LNCAP (cell line): Measurements from ENCODE around the gene PLXNB2.

Experiments
- TF ChIP-seq, protein P1 (sequence below): fragments of 450-650 bp; IDR thresholded peaks from 2 replicates; pipeline ENCODE4 v1.5.1; 2017; ENCODE audit warnings: mild to moderate bottlenecking

The PLXNB2 gene

DNA sequence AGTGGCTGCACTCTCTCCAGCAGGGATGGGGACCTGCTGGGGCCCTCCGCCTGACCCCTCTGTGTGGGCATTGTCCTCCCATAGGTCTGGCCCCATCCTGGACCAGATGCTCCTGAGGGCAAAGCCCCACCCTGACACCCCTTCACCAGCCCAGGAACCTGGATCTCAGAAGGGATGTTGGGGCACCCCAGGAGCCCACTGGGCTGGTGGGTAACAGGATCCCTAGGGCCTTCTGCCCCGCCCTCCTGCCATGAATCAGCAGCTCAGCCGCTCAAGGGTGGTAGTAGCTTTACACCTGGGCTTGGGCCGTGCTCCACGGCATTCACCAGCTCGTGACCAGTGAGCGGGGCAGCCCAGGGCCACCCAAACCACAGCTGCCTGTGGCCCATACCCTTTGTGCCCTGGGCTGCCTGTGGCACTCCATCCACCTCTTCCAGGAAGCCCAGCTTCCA, 45.0 kb downstream of the PLXNB2 start:
- TF ChIP-seq, protein P1, sequence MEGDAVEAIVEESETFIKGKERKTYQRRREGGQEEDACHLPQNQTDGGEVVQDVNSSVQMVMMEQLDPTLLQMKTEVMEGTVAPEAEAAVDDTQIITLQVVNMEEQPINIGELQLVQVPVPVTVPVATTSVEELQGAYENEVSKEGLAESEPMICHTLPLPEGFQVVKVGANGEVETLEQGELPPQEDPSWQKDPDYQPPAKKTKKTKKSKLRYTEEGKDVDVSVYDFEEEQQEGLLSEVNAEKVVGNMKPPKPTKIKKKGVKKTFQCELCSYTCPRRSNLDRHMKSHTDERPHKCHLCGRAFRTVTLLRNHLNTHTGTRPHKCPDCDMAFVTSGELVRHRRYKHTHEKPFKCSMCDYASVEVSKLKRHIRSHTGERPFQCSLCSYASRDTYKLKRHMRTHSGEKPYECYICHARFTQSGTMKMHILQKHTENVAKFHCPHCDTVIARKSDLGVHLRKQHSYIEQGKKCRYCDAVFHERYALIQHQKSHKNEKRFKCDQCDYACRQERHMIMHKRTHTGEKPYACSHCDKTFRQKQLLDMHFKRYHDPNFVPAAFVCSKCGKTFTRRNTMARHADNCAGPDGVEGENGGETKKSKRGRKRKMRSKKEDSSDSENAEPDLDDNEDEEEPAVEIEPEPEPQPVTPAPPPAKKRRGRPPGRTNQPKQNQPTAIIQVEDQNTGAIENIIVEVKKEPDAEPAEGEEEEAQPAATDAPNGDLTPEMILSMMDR, result no peak

DNA sequence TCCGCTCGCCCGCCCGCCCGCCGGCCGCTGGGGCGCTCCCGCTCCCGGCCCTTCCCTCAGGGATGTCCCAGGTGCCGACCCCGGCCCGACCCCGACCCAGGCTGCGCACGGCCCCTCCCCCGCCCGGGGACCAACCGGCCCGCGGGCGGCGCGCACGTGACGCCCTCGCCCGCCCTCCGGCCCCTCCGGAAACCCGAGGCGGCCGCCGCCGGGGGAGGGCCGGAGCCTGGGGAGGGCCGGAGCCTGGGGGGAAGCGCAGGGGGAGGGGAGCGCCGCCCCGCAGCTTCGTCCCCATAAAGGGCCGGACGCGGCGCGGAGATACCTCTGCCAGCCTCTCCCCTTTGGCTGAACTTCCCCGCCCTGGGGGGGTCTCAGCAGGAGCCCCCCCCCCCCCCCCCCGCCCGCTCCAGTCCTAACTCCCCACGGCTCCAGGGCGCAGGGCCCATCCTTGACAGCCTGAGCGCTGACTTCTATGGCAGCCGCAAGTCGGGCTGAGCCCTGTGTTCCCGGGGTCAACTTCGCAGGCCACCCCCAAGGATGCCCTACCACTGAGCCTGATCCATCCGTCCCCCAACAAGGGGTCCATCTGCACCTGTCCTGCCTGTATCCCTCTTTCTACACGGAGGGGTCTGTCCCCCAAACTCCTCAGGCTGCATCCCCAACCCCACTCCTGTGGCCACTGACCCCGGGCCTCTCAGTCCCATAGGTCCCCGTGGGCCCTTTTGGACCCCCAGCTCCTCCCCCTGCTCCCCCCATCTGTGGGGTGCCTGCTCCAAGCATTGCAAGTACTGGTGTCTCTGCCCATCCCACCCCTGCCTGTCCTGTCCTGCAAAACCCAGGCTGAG, 45.6 kb downstream of the PLXNB2 start, which contains the start of gene MAPK12:
Gene MAPK12 (minus strand): TSS at position 69 of the 845 bp plus-strand sequence. CDS start 174 bp downstream, outside the sequence.
- TF ChIP-seq, protein P1, result no peak

DNA sequence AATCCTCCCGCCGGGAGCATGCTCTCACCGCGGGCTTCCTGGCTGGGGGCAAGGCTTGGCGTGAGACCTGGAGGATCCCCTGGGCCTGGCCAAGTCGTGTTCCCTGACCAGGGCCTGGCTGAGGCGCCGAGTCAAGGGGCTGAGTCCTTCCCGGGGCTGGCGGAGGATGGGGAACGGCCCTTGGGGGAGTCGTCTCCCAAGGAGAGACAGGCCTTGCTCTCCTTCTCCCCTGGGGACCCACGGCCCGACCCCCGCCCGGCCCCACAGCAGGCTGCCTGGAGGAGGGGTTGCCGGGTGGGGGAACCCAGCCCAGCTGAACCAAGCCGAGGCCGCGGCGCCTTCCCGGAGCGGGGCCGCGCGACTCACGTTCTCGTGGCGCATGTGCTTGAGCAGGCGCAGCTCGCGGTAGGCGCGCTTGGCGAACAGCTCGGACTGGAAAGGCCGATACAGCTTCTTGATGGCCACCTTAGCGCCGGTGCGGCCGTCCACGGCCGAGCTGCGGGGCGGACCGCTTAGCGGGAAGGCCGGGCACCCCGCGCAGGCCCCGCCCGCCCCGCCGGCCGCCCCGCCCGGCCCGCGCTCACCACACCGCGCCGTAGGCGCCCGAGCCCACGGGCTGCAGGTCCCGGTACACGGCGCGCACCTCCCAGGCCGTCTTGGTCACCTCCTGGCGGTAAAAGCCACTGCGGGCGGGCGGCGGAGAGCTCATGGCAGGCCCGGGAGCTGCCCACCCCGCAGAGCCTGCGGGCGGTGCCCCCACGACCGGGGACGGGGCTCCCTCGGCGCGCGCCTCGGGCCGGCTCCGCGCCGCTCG, 46.4 kb downstream of the PLXNB2 start:
- TF ChIP-seq, protein P1, result no peak

DNA sequence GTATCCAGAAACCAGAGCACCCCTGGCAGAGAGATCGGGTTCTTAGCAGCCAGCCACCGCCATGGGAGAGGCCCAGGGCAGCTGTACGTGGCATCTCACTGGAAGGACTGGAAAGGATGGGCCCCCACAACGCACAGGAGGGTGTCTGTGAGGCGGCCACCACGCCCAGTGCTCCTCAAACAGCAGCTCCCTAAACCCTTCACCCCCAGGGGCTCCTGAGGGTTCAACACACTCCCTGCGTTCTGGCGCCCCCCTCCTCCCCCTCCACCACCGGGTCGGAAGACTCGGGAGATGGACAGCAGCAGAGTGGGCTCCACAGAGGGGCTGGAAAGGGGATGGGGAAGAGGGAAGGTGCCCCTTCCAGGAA, 47.0 kb downstream of the PLXNB2 start:
- TF ChIP-seq, protein P1, result no peak

DNA sequence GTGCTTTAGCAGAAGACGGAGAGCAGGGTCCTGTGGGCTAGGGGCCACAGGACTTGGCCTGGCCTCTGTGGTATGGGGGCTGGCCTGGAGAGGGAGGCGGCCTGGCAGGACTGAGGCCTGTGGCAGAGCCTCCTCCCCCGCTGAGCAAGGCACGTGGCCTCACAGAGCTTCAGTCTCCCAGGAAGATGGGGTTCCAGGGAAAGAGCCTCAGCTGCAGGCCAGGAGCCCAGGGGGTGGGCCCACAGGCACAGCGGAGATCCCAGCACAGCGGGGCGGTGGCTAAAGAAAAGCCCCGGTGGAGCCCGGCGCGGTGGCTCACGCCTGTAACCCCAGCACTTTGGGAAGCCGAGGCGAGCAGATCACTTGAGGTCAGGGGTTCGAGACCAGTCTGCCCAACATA, 48.1 kb downstream of the PLXNB2 start:
- TF ChIP-seq, protein P1, result no peak

DNA sequence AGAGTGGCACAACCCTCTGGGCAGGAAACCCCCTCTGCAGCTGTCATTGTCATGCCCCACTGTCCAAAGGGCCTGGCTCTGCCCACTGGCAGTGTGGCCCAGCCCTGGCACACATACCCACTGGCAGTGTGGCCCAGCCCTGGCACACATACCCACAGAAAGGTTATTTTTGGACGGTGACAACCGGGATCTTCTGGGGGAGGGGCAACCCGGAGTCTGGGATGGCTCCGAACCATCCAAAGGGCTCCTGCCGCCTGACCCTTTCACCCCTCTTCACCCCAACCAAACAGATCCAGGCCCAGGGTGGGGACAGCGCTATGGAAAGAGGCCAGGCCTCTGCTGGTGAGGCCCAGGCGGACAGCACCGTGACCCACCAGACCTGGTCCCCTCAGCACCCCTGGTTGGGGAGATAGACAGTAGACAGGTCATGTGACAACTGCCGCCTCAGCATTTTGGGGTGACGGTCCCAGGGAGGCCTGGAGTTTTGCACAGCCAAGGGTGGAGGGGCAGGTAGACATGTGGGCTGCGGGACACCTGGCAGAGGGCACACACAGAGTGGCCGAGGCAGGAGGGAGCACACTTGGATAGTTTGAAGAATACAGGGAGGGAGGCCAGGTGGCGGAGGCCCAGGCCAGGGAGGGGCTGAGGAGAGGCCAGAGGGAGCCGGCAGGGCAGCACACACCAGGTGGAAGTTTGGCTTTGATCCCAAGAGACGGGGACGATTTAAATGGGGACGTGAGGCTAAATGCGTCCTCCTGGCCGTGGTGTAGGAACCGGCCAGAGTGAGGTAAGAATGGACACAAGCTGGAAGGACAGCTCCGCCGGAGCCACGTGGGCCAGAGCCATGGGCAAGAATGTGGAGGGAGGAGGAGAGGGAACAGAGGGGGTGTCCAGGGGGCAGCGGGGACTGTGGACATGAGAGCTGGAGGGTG, 48.8 kb downstream of the PLXNB2 start:
- TF ChIP-seq, protein P1, result no peak
